GM23338 (cell line): Measurements from ENCODE around the gene KLK6. TPM values are rescaled to one million over a fixed set of nuclear protein-coding genes. Genes with fewer than 3 reads are reported as not detected.

Source experiments
- CREB1 ChIP-seq: fragments of 250-450 bp; sonication (Bioruptor Pico); IDR thresholded peaks from 2 replicates; pipeline ENCODE4 v1.5.0; 2020; ENCODE audit warnings: low read depth, mild to moderate bottlenecking, moderate library complexity
- EZH2 ChIP-seq: fragments of 200-600 bp; sonication (generic); IDR thresholded peaks from one replicate; pipeline ENCODE4 v1.8.0; 2017; ENCODE audit warnings: antibody characterized with exemption, mild to moderate bottlenecking, low read depth; ENCODE audit not compliant: unreplicated experiment
- EZH2phosphoT487 ChIP-seq: fragments of 200-600 bp; sonication (generic); IDR thresholded peaks from one replicate; pipeline ENCODE4 v1.8.1; 2018; ENCODE audit warnings: antibody characterized with exemption; ENCODE audit not compliant: unreplicated experiment
- JUNB ChIP-seq: IDR thresholded peaks from one replicate; pipeline ENCODE4 v1.6.1; 2016; ENCODE audit warnings: antibody characterized with exemption; ENCODE audit not compliant: unreplicated experiment
- NANOG ChIP-seq: IDR thresholded peaks from 2 replicates; pipeline ENCODE4 v1.6.1; 2016; ENCODE audit warnings: antibody characterized with exemption, borderline replicate concordance
- ZNF114 ChIP-seq: fragments of 250-450 bp; sonication (Bioruptor Pico); IDR thresholded peaks from 2 replicates; pipeline ENCODE4 v1.5.0; 2020; ENCODE audit warnings: mild to moderate bottlenecking, moderate library complexity
- ZNF331 ChIP-seq: fragments of 250-450 bp; sonication (Bioruptor Pico); IDR thresholded peaks from 2 replicates; pipeline ENCODE4 v1.5.0; 2020; ENCODE audit warnings: low read depth, mild to moderate bottlenecking, moderate library complexity
- polyA plus RNA-seq: library from polyadenylated mRNA; unstranded; fragments of >200 nt; fragmentation: Nextera tagmentation; extraction: Ambion mirVana; gene quantifications from 2 replicates; pipeline ENCODE4 v1.2.1, GENCODE V29; 2016
- total RNA-seq: library from RNA; depleted of rRNA; stranded (reverse); fragments of >200 nt; shearing (Covaris generic); gene quantifications from 2 replicates; pipeline ENCODE4 v1.2.3, GENCODE V29; 2014
- TF ChIP-seq, protein P1 (sequence below): fragments of 250-450 bp; sonication (Bioruptor Pico); IDR thresholded peaks from 2 replicates; pipeline ENCODE4 v1.5.0; 2020; ENCODE audit warnings: mild to moderate bottlenecking, moderate library complexity
- TF ChIP-seq, protein P2 (sequence below): IDR thresholded peaks from 2 replicates; pipeline ENCODE4 v1.6.1; 2016; ENCODE audit warnings: antibody characterized with exemption
- TF ChIP-seq, protein P3 (sequence below): IDR thresholded peaks from one replicate; pipeline ENCODE4 v1.6.1; 2018; ENCODE audit warnings: antibody characterized with exemption; ENCODE audit not compliant: unreplicated experiment

Gene KLK6
- total and polyA plus RNA-seq, 2 experiments from 2014 or later: 0.47 to 0.56 TPM

DNA sequence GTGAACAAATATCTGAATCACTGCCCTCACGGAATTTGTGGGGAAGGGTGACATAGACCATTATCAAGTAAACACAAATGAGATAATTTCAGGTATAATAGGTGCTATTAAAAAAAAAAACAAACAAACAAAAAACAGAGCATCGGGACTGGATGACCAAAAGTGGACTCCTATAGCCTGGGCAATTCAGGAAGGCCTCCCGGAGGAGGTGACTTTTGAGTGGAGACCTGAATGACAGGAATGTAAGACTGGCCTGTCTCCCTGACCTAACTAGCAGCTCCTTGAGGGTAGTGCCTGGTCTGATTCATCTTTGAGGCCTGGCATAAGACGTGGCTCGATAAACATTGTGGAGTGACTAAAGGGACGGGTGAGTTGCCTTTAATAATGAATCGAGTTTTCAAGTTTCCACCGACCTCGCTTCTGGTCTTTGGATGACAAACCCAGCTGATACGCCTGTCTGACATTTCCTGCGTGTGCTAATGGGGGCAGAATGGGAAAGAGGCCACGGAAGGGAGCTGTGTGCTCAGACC is 43.3 kb upstream of the KLK6 start (continued):
- TF ChIP-seq, protein P1, sequence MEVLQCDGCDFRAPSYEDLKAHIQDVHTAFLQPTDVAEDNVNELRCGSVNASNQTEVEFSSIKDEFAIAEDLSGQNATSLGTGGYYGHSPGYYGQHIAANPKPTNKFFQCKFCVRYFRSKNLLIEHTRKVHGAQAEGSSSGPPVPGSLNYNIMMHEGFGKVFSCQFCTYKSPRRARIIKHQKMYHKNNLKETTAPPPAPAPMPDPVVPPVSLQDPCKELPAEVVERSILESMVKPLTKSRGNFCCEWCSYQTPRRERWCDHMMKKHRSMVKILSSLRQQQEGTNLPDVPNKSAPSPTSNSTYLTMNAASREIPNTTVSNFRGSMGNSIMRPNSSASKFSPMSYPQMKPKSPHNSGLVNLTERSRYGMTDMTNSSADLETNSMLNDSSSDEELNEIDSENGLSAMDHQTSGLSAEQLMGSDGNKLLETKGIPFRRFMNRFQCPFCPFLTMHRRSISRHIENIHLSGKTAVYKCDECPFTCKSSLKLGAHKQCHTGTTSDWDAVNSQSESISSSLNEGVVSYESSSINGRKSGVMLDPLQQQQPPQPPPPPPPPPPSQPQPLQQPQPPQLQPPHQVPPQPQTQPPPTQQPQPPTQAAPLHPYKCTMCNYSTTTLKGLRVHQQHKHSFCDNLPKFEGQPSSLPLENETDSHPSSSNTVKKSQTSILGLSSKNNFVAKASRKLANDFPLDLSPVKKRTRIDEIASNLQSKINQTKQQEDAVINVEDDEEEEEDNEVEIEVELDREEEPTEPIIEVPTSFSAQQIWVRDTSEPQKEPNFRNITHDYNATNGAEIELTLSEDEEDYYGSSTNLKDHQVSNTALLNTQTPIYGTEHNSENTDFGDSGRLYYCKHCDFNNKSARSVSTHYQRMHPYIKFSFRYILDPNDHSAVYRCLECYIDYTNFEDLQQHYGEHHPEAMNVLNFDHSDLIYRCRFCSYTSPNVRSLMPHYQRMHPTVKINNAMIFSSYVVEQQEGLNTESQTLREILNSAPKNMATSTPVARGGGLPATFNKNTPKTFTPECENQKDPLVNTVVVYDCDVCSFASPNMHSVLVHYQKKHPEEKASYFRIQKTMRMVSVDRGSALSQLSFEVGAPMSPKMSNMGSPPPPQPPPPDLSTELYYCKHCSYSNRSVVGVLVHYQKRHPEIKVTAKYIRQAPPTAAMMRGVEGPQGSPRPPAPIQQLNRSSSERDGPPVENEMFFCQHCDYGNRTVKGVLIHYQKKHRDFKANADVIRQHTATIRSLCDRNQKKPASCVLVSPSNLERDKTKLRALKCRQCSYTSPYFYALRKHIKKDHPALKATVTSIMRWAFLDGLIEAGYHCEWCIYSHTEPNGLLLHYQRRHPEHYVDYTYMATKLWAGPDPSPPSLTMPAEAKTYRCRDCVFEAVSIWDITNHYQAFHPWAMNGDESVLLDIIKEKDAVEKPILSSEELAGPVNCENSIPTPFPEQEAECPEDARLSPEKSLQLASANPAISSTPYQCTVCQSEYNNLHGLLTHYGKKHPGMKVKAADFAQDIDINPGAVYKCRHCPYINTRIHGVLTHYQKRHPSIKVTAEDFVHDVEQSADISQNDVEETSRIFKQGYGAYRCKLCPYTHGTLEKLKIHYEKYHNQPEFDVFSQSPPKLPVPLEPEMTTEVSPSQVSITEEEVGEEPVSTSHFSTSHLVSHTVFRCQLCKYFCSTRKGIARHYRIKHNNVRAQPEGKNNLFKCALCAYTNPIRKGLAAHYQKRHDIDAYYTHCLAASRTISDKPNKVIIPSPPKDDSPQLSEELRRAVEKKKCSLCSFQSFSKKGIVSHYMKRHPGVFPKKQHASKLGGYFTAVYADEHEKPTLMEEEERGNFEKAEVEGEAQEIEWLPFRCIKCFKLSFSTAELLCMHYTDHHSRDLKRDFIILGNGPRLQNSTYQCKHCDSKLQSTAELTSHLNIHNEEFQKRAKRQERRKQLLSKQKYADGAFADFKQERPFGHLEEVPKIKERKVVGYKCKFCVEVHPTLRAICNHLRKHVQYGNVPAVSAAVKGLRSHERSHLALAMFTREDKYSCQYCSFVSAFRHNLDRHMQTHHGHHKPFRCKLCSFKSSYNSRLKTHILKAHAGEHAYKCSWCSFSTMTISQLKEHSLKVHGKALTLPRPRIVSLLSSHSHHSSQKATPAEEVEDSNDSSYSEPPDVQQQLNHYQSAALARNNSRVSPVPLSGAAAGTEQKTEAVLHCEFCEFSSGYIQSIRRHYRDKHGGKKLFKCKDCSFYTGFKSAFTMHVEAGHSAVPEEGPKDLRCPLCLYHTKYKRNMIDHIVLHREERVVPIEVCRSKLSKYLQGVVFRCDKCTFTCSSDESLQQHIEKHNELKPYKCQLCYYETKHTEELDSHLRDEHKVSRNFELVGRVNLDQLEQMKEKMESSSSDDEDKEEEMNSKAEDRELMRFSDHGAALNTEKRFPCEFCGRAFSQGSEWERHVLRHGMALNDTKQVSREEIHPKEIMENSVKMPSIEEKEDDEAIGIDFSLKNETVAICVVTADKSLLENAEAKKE (CRISPR knock-in tag): no peak
- TF ChIP-seq NANOG (no peak), EZH2 (no peak), JUNB (no peak), ZNF331 (CRISPR knock-in tag) (no peak), EZH2phosphoT487 (no peak), ZNF114 (CRISPR knock-in tag) (no peak), CREB1 (CRISPR knock-in tag) (no peak)
- TF ChIP-seq, protein P2, sequence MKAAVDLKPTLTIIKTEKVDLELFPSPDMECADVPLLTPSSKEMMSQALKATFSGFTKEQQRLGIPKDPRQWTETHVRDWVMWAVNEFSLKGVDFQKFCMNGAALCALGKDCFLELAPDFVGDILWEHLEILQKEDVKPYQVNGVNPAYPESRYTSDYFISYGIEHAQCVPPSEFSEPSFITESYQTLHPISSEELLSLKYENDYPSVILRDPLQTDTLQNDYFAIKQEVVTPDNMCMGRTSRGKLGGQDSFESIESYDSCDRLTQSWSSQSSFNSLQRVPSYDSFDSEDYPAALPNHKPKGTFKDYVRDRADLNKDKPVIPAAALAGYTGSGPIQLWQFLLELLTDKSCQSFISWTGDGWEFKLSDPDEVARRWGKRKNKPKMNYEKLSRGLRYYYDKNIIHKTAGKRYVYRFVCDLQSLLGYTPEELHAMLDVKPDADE: no peak
- TF ChIP-seq, protein P3, sequence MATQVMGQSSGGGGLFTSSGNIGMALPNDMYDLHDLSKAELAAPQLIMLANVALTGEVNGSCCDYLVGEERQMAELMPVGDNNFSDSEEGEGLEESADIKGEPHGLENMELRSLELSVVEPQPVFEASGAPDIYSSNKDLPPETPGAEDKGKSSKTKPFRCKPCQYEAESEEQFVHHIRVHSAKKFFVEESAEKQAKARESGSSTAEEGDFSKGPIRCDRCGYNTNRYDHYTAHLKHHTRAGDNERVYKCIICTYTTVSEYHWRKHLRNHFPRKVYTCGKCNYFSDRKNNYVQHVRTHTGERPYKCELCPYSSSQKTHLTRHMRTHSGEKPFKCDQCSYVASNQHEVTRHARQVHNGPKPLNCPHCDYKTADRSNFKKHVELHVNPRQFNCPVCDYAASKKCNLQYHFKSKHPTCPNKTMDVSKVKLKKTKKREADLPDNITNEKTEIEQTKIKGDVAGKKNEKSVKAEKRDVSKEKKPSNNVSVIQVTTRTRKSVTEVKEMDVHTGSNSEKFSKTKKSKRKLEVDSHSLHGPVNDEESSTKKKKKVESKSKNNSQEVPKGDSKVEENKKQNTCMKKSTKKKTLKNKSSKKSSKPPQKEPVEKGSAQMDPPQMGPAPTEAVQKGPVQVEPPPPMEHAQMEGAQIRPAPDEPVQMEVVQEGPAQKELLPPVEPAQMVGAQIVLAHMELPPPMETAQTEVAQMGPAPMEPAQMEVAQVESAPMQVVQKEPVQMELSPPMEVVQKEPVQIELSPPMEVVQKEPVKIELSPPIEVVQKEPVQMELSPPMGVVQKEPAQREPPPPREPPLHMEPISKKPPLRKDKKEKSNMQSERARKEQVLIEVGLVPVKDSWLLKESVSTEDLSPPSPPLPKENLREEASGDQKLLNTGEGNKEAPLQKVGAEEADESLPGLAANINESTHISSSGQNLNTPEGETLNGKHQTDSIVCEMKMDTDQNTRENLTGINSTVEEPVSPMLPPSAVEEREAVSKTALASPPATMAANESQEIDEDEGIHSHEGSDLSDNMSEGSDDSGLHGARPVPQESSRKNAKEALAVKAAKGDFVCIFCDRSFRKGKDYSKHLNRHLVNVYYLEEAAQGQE: no peak
